Measurements from ENCODE around the gene SIRT1. TPM values are rescaled to one million over a fixed set of nuclear protein-coding genes. Genes with fewer than 3 reads are reported as not detected.

Gene SIRT1
- total and polyA plus RNA-seq, 8 donors = 4.8 to 15.9 (median 10.0) TPM

DNA sequence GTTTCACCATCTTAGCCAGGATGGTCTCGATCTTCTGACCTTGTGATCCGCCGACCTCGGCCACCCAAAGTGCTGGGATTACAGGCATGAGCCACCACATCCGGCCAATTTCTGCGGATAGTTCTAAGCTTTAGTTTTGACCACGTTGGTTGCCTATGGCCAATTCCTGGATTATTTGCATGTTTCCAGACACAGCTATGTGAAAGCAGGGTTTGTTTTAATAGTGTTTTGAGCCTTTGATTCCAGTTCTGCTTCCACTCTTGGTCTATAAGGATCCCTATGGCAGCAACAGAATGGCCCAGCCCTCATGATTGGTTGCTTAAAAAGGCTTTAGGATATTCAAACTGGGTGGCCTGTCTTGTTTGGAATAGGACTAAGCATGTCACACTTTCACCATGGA lies 19.1 kb downstream of the SIRT1 start:
- no peaks in the 10 kb centered on the region for H3K27me3 ChIP-seq
- H3K36me3 ChIP-seq = peaks cover 0 to 21% (median 12%) of the 10 kb centered on the region in 3 donors
- FAIRE-seq (no peak), DNase-seq (no peak), ATAC-seq (no peak)
- H3K4me1 ChIP-seq = no peaks in the 10 kb centered on the region
- no peak overlapping the region for H3K4me3 ChIP-seq
- no peak overlapping the region for H3K27ac ChIP-seq
- TF ChIP-seq, protein P1, sequence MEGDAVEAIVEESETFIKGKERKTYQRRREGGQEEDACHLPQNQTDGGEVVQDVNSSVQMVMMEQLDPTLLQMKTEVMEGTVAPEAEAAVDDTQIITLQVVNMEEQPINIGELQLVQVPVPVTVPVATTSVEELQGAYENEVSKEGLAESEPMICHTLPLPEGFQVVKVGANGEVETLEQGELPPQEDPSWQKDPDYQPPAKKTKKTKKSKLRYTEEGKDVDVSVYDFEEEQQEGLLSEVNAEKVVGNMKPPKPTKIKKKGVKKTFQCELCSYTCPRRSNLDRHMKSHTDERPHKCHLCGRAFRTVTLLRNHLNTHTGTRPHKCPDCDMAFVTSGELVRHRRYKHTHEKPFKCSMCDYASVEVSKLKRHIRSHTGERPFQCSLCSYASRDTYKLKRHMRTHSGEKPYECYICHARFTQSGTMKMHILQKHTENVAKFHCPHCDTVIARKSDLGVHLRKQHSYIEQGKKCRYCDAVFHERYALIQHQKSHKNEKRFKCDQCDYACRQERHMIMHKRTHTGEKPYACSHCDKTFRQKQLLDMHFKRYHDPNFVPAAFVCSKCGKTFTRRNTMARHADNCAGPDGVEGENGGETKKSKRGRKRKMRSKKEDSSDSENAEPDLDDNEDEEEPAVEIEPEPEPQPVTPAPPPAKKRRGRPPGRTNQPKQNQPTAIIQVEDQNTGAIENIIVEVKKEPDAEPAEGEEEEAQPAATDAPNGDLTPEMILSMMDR (IDR thresholded peaks at IDR 0.05) = no peak
- no peaks in the 10 kb centered on the region for H3K9me3 ChIP-seq
- 90 to 92% methylated on average over 7 of the region's 7 CpGs for WGBS, 2 donors
- intact Hi-C loops (cut with DNase I) = no loop called here

DNA sequence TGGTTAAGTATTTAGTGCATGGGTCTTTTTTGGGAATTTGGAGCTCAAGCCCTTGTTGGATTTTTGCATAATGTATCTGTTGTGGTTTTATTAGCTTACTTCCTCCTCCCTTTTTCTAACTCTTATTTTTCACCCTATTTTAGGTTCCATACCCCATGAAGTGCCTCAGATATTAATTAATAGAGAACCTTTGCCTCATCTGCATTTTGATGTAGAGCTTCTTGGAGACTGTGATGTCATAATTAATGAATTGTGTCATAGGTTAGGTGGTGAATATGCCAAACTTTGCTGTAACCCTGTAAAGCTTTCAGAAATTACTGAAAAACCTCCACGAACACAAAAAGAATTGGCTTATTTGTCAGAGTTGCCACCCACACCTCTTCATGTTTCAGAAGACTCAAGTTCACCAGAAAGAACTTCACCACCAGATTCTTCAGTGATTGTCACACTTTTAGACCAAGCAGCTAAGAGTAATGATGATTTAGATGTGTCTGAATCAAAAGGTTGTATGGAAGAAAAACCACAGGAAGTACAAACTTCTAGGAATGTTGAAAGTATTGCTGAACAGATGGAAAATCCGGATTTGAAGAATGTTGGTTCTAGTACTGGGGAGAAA lies 28.0 kb downstream of the SIRT1 start:
- intact Hi-C loops (cut with DNase I) = no loop called here
- H3K27me3 ChIP-seq = no peaks in the 10 kb centered on the region
- WGBS, 2 donors = 80 to 86% methylated on average over 2 of the region's 2 CpGs
- ATAC-seq = no peak
- H3K4me1 ChIP-seq = no peaks in the 10 kb centered on the region
- DNase-seq = no peak
- no peak overlapping the region for H3K4me3 ChIP-seq
- TF ChIP-seq, protein P1 (IDR thresholded peaks at IDR 0.05) = no peak
- peaks cover 0 to 67% (median 30%) of the 10 kb centered on the region in 3 donors for H3K36me3 ChIP-seq
- no peaks in the 10 kb centered on the region for H3K9me3 ChIP-seq
- no peak overlapping the region for H3K27ac ChIP-seq
- no peak for FAIRE-seq

DNA sequence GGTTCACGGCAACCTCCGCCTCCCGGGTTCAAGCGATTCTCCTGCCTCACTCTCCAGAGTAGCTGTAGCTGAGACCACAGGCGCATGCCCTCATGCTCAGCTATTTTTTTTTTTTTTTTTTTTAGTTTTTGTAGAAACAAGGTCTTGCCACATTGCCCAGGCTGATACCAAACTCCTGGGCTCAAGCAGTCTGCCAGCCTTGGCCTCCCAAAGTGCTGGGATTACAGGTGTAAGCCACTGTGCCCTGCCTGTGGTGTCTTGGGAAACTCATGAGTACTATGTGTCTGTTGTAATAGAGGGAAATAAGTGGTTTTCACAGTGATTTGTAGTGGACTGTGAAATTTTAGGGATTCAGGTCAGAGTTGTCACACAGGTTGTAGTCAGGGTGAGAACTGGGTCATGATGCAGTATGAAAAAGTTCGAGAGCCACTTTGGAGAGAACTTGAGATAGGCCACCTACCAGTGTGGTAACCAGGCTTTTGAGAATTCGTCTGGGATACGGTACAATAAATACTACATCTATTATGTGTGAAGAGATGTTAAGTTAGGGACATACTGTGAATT lies 30.4 kb downstream of the SIRT1 start:
- H3K4me3 ChIP-seq = no peak overlapping the region
- peaks cover 0 to 43% (median 13%) of the 10 kb centered on the region in 3 donors for H3K36me3 ChIP-seq
- no peak for DNase-seq
- TF ChIP-seq, protein P1 (IDR thresholded peaks at IDR 0.05) = no peak
- H3K27ac ChIP-seq = no peak overlapping the region
- H3K27me3 ChIP-seq = no peaks in the 10 kb centered on the region
- no peak for ATAC-seq
- no peak for FAIRE-seq
- H3K4me1 ChIP-seq = no peaks in the 10 kb centered on the region
- intact Hi-C loops (cut with DNase I) = no loop called here
- 94 to 97% methylated on average over 8 of the region's 8 CpGs for WGBS, 2 donors
- H3K9me3 ChIP-seq = no peaks in the 10 kb centered on the region

DNA sequence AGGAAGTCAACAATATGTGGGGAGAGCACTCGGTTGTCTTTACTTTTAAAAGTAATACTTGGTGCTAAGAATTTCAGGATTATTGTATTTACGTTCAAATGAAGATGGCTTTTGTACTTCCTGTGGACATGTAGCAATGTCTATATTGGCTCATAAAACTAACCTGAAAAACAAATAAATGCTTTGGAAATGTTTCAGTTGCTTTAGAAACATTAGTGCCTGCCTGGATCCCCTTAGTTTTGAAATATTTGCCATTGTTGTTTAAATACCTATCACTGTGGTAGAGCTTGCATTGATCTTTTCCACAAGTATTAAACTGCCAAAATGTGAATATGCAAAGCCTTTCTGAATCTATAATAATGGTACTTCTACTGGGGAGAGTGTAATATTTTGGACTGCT lies 32.7 kb downstream of the SIRT1 start:
- TF ChIP-seq, protein P1 (IDR thresholded peaks at IDR 0.05) = no peak
- WGBS, 2 donors = 84 to 92% methylated on average over 2 of the region's 2 CpGs
- intact Hi-C loops (cut with DNase I) = no loop called here
- FAIRE-seq (no peak), DNase-seq (no peak), ATAC-seq (no peak)
- Histone ChIP-seq H3K36me3 (peaks cover 0 to 28% (median 3%) of the 10 kb centered on the region in 3 donors), H3K27me3 (no peaks in the 10 kb centered on the region), H3K4me1 (no peaks in the 10 kb centered on the region), H3K9me3 (no peaks in the 10 kb centered on the region), H3K4me3 (no peak overlapping the region), H3K27ac (no peak overlapping the region)

DNA sequence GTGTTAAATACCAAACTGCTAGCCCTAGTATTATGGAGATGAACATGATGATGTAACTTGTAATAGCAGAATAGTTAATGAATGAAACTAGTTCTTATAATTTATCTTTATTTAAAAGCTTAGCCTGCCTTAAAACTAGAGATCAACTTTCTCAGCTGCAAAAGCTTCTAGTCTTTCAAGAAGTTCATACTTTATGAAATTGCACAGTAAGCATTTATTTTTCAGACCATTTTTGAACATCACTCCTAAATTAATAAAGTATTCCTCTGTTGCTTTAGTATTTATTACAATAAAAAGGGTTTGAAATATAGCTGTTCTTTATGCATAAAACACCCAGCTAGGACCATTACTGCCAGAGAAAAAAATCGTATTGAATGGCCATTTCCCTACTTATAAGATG lies 33.2 kb downstream of the SIRT1 start:
- H3K4me3 ChIP-seq = no peak overlapping the region
- H3K9me3 ChIP-seq = no peaks in the 10 kb centered on the region
- no peaks in the 10 kb centered on the region for H3K4me1 ChIP-seq
- no peaks in the 10 kb centered on the region for H3K27me3 ChIP-seq
- TF ChIP-seq, protein P1 (IDR thresholded peaks at IDR 0.05) = no peak
- WGBS, 2 donors = 71 to 78% methylated on average over 1 of the region's 1 CpG
- no peak for DNase-seq
- H3K36me3 ChIP-seq = peaks cover 0 to 25% (median under 1%) of the 10 kb centered on the region in 3 donors
- intact Hi-C loops (cut with DNase I) = no loop called here
- H3K27ac ChIP-seq = no peak overlapping the region
- no peak for FAIRE-seq
- ATAC-seq = no peak
